D721Med (cell line): ENCODE results near the gene SEBOX.

Source experiments
- DNase-seq: peaks from one replicate; pipeline ENCODE4 v3.0.0; 2011; ENCODE audit warnings: low spot score; ENCODE audit not compliant: insufficient read length
- FAIRE-seq: peaks from 2 replicates; lab custom pipeline; 2011; peaks lifted over from hg19 to GRCh38; lab: Jason Lieb, UNC
- TF ChIP-seq, protein P1 (sequence below): IDR thresholded peaks from 2 replicates; pipeline ENCODE4 v1.5.1; 2012; ENCODE audit warnings: mild to moderate bottlenecking, control low read depth; ENCODE audit not compliant: insufficient read depth; ENCODE audit errors: missing control alignments

The SEBOX gene

DNA sequence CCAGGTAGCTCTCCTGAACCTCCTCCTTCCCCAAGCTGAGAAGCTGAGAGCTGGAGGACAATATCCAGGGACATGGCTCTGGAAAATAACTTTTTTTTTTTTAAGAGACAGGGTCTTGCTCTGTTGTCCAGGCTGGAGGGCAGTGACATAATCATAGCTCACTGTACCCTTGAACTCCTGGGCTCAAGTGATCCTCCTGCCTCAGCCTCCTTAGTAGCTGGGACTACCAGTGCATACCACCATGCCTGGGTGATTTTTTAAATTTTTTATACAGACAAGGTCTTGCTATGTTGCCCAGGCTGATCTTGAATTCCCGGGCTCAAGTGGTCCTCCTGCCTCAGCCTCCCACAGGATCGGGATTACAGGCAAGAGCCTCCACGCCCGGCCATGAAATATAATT is 34.8 kb upstream of the SEBOX start:
- DNase-seq (no peak), FAIRE-seq (no peak)
- TF ChIP-seq, protein P1, sequence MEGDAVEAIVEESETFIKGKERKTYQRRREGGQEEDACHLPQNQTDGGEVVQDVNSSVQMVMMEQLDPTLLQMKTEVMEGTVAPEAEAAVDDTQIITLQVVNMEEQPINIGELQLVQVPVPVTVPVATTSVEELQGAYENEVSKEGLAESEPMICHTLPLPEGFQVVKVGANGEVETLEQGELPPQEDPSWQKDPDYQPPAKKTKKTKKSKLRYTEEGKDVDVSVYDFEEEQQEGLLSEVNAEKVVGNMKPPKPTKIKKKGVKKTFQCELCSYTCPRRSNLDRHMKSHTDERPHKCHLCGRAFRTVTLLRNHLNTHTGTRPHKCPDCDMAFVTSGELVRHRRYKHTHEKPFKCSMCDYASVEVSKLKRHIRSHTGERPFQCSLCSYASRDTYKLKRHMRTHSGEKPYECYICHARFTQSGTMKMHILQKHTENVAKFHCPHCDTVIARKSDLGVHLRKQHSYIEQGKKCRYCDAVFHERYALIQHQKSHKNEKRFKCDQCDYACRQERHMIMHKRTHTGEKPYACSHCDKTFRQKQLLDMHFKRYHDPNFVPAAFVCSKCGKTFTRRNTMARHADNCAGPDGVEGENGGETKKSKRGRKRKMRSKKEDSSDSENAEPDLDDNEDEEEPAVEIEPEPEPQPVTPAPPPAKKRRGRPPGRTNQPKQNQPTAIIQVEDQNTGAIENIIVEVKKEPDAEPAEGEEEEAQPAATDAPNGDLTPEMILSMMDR = no peak

DNA sequence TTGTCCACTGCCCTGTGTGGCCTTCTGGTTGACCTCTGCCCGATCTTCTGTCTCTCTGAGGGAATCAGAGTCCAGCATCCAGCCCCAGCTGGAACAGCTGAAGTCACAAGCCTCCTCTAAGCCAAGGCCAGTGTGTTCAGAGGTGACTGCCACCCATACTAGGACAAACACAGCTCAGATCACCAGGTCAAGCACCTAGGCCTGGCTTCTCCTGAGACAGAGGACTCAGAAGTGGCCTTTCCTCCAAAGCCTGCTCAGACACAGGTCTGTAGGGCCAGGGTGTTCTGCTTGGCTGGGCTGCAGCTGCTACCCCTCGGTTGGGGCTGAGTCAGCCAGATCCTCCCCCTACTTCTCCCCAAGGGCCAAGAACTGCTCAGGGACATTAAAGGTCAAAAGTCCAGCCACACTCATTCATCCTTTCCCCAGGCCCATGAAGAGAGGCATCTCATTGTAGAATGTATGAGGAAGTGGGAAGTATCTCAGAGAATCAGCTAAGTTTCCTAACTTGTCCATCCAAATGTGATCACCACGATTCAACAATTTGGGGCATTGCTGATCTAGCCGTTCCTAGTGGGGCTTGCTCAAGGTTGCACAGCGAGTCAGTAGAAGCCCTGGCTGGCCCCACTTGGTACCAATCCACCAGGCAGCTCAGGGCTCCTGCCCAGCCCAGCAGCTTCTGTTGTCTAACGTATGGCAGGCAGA is 33.4 kb upstream of the SEBOX start:
- no peak for FAIRE-seq

DNA sequence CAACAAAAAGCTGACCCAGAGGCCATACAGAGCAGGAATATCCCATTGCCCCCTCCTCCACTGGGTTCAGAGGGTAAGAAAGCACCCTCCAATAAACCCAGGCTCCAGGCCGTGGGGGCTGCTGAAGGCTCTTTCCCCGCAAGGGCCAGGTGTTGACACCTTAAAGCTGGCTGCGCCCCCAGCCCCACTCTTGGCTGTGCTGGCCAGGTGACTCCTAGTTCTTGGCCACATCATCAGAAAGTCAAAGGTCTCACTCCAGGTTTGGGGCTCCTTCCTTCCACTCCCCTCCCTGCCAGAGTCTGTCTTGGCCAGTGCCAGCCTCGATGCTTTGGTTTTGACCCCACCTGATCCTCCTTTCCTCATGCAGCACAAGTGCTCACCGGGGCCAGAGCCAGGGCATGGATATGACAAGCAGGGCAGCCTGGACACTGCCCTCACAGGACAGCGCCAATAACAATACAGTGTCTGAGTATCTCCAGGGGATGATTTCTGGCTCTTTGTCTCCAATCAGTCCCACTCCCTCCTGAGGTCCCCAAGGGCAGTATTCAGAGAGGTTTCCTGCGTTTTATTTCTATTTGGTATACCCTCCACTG is 32.8 kb upstream of the SEBOX start:
- no peak for FAIRE-seq
- TF ChIP-seq, protein P1 = no peak
- no peak for DNase-seq

More for the DNA sequence above, 33.4 kb upstream of the SEBOX start:
- TF ChIP-seq, protein P1 = no peak
- DNase-seq = no peak

DNA sequence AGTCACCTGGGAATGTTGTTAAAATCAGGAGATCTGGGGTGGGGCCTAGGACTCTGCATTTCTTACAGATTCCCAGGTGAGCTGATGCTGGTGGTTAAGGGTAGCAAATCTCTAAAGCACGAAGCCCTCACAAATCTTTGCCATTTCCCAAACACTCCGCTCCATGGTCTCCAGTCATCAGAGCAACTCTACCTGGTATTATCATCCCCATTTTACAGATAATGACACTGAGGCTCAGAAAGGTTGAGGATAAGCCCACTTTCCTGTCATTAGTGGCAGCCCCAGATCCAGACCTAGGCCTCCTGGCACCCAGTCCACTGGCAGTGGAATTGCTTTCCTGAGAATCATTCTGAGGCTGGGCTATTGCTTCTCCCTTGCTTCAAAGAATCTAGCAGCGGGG is 32.3 kb upstream of the SEBOX start:
- DNase-seq = no peak
- TF ChIP-seq, protein P1 = no peak
- no peak for FAIRE-seq

DNA sequence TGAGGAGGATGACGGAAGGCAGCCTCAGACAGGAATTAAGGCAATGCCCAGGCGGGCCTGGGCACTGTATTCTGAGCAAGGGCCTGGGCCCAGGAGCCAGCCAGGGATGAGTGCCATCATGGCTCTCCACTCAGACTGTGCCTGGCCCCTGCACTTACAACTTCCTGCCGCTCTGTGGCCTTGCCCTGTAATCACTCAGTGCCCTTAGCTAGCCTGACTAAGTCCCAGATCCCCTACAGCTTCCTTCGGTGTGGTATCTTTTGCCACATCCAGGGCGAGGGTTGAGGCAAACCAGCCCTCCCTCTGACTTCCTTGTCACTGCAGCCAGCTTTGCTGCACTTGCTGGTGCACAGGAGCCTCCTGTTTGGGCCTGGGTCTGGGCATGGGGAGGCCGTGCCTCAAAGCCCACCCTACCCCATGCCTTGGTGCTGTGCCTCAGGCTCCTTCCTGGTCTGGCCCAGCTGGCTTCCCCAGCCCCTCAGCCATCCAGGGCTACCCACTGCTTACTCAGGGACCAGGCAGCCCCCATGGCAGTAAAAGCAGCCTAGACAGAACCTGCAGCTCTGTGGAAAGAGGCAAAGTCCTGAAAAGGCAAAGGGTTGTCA is 31.7 kb upstream of the SEBOX start:
- no peak for FAIRE-seq
- TF ChIP-seq, protein P1 = no peak
- no peak for DNase-seq

DNA sequence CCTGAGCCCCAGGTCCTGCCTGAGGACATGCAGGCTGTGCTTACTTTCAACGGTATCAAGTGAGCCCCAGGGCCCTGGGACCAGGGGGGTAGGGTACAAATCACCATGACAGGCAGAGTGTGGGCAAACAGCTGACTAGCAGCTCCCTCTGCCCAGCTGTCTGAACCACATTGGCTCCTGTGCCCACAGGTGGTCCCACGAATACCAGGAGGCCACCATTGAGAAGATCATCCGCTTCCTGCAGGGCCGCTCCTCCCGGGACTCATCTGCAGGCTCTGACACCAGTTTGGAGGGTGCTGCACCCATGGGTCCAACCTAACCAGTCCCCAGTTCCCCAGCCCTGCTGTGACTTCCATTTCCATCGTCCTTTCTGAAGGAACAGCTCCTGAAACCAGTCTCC is 31.0 kb upstream of the SEBOX start:
- FAIRE-seq = no peak
- TF ChIP-seq, protein P1 = no peak

DNA sequence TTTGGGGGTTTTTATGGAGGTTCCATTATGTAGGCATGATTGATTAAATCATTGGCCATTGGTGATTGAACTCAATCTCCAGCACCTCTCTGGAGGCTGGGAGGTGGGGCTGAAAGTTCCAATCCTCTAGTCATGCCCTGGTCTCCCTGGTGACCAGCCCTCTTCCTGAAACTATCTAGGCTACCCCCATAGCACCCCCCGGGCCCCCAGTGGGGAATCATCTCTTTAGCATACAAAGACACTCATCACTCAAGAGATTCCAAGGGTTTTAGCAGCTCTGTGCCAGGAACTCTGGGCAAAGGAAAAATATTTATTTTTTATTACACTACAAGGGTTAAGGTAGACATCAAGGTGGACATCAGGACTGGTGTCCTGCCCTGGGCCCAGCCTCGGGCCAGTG is 30.4 kb upstream of the SEBOX start:
- no peak for DNase-seq
- TF ChIP-seq, protein P1 = no peak
- no peak for FAIRE-seq

More for the DNA sequence above, 31.0 kb upstream of the SEBOX start:
- DNase-seq = no peak
